HG03025 (cell line): Measurements from ENCODE around the gene IL2RA.
"Not testable (repeated sequence)": the region's sequence is repeated elsewhere in the genome, so short reads cannot be mapped to it uniquely, and the experiment has no call there.

ENCODE experiments used
- ATAC-seq: cut with Tn5 transposase; IDR thresholded peaks from one replicate; pipeline ENCODE4 v1.9.1; 2021; ENCODE audit warnings: mild to moderate bottlenecking, moderate library complexity; ENCODE audit not compliant: unreplicated experiment, low FRiP score

IL2RA gene

GRCh38 chr10:6083523-6084475 is 21.6 kb upstream of the IL2RA start:
- no peak for ATAC-seq

- no peak for ATAC-seq
Observed at GRCh38 chr10:6082496-6083395, 20.6 kb upstream of the IL2RA start.

DNA sequence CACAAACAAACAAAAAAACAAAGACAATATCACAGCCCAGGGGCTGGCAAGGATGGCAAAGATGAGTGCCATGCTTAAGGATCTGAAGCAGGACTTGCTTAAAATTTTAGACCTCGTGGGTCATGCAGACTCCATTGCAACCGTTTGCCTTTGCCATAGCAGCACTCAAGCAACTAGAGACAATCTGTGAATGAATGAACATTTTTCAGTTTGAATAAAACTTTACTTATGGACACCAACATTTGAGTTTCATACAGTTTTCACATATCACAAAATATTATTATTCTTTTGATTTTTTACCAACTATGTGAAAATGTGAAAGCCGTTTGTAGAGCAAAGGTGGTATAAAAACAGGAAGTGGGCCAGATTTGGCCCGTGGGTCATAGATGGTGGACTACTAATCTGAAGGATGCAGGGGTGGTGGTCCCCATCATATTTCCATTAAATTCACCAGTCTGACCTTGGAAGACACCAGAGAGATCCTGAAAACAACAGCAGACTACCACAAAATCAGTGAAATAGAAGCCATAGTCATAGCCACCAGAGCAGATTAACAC is 18.3 kb upstream of the IL2RA start:
- no peak for ATAC-seq

- ATAC-seq = no peak
Observed at GRCh38 chr10:6079044-6079443, 16.9 kb upstream of the IL2RA start.

GRCh38 chr10:6077071-6077675 is 15.0 kb upstream of the IL2RA start:
- ATAC-seq = no peak

DNA sequence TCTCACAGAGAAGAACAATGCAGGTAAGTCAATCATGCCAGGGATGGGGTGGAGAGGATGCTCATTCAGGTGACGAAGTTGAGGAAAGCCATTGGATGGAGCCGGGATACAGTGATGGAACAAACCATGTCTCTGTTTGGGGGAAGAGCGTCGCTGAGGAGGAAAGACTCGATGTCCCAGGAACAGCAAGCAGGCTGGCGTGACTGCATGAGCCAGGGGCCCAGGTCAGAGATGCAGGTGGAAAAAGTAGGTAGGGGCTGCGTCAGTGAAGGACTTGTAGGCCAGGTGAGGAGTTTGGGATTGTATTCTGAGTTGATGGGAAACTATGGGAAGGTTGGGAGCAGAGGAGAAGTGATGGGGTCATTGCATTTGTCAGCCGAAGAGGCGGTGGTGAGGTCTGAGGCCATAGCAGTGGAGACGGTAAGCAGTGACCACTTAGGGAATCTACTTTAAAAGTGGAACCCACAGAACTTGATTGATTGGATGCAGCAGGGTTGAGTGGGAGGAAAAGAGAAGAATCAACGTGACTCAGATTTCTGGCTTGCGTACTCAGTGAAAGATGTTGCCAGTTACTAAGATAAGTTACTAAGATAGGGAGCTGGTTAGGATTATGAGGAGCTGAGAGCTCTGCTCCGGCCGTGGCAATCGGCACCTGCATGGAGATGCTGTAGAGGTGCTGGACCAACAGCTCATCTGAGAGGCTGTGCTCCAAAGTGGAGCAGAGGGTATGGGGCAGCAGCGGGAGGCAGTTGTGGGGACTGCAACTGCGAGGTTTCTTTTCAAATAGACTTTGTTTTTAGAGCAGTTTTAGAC is 12.5 kb upstream of the IL2RA start:
- no peak for ATAC-seq

DNA sequence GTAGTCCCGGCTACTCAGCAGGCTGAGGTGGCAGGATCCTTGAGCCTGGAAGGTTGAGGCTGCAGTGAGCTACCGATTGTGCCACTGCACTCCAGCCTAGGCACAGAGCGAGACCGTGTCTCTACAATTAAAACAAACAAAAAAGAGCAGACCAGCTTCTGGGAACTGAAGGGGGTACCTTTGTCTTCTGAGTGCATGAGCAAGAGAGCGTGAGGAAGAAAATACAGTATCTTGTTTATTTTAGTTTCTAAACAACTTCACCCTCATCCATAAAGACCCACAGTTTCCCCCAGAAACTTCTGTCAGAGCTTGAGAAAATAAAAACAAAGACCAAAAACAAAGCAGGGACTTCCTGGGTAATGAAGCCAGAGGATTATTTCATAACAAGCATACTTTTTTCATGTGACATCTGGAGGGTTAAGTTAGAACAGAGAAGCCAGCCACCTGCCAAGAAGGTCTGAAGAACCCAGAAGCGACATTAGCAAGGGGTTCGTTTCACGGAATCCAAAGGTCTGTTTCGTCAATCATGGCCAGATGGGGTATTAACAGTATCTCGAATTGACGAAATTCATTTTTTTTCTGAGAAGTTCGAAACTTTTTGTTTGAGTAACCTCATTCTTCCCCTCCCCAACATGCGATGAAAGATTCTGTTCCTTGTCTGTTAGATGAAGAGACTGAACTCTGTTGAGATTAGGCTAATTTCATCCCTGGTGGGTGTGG is 10.2 kb upstream of the IL2RA start:
- ATAC-seq = no peak

DNA sequence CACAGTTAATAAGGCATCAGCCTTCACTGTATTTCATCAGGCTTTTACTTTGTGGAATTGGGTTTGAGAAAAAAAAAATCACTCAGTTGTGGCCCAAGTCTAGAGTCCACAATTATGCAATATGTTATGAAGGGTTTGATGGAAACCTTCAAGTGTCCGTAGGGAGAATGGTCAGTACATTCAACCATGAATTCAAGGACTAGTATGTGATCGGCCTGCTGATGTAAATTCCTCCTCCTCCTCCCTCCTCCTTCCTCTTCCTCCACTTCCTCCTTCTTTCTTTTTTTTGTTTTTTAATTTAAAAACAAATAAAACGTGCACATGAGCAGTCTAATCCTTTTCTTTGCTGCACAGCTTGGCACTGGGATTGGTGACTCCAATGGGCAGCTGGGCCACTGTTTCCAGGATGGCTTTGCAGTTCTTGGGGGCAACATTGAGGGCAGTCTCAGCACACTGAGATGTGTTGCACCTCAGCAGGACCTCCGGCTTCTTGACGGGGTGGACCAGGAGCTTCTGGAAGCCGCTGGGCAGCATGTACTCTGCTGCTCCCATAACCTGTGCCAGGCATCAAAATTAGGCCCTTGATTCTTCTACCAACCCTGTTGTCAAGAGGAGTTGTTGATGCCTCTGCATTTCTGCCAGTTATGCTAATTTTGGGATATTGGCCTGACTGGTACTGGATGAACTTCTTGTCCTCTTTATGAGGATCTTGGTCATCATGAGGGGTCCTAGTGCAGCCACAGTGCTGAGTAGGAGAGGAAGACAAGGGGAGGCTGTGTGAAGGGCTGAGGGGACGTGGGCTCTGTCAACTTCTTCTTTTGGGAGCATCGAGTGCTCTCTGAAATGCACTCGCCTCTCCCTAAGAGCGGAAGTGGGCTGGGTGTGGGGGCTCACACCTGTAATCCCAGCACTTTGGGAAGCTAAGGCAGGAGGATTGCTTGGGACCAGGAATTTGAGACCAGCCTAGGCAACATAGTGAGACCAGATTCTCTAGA is 9.3 kb upstream of the IL2RA start:
- no peak for ATAC-seq

DNA sequence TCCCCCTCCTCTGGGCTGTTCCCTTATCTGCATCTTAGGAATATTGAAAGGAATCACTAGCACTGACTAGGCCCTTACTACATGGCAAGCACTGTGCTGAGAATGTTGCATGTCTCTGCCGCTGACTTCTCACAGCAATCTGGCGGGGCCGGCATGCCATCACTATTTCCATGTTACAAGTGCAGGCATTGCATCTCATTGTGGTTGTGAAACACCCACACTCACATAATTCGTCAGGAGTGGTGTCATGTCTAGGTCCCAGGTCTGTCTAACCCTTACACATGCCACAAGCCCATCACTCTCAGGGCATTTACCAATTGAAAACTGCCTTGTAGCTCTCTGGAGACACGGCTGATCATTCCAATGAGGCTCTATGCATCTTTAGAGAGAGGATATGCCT is 8.5 kb upstream of the IL2RA start:
- ATAC-seq = no peak

DNA sequence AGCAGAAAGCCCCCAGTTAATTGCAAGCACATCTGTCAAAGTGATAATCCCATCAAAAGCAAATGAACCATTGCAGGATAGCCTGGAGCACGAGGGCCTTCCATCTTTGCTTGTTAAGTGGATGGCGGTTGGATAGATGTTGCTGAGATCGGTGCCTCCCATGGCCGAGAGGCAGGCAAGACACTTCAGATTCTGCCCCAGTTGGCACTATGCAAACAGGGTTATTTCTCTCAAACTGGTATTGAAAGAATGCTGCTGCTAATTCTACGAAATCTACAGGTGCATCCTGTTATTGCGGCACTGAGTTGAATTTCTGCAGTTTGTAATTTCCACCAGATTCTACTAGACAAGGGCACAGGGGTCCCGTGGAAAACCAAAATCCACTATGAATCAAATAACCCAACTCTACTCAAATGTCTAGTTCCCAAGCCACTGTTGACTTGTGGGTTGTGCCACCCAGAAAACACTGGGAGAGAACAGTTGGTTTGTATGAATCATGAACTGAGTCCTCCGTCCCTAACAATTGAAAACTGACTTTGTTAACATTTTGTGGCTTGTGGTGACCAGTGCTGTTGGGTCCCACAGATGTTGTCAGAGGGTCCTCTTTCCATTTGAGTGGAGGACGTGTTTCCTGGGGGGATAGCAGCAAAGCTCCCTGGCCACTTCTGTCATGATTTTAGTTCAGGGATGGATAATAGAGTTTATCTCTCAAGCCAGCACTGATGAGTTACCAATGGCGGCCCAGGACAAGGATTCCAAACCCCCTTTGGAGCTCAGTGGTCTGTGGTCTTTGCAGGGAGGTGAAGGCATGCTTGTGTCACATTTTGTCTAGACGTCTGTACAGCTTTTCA is 7.1 kb upstream of the IL2RA start:
- ATAC-seq = no peak

DNA sequence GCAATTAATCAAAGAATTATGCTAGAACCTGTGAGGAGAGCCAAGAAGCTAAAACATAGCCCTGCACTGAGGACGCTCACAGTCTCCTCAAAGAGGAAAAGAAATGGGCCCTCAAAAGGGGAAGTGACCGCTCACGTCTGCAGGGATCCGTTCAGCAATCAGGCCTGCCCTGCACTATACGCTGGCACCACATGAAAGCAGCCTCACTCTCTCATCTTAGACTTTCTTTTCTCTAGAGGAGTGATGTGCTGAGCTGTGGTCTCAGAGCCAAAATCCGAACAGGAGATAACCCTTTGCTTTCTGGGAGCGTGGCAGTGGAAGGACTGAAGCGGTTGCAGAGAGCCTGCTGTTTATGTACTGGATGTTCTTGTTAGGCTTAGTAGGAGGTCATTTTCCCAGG is 6.3 kb upstream of the IL2RA start:
- peak; percentile 47 for ATAC-seq

DNA sequence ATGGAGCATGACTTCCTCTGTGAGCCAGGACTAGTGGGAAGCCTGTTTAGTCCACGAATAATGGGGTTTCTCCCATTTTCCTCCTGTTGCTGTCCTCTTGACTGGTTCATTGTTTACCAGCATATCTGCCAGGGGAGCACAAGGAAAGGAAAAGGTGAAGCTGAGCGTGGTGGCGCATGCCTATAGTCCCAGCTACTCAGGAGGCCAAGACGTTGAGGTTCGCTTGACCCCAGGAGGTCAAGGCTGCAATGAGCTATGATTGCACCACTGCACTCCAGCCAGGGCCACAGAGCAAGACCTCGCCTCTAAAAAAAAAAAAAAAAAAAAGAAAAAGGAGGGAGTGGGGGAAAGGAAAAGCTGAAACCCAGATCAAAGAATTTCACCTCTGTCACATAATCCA is 5.8 kb upstream of the IL2RA start:
- no peak for ATAC-seq

- no peak for ATAC-seq
Observed at GRCh38 chr10:6067457-6067856, 5.3 kb upstream of the IL2RA start.

DNA sequence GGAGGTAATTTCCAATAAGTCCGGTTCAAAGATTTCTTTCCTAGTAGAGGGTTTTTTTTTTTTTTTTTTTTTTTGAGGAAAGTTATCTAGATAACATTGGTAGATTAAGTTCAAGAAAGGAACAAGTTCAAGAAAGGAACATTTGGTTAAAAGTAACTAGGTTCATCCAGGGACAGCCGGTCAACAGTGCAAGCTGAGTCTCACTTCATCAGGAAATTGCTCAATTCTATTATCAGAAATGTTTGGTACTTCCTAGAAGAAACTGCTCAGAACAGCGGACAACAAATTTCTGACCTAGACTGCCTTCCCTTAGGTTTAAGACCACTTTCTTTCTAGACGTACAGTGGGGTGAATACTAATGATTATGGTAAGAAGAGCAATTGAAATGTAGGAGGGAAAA is 3.7 kb upstream of the IL2RA start:
- ATAC-seq = no peak

DNA sequence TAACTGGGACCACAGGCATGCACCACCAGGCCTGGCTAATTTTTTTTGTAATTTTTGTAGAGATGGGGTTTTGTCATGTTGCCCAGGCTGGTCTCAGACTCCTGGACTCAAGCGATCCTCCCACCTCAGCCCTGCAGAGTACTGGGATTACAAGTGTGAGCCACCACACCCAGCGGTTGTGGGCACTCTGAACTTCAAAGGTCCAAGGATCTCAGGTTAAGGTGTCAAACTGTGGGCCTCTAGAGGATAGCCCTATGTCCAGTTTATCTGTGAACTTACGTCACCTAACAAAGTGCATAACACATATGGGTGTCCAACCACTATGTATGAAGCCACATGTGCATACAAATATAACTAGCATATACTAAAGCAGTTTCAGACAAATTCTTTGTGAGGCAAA is 3.2 kb upstream of the IL2RA start:
- no peak for ATAC-seq

DNA sequence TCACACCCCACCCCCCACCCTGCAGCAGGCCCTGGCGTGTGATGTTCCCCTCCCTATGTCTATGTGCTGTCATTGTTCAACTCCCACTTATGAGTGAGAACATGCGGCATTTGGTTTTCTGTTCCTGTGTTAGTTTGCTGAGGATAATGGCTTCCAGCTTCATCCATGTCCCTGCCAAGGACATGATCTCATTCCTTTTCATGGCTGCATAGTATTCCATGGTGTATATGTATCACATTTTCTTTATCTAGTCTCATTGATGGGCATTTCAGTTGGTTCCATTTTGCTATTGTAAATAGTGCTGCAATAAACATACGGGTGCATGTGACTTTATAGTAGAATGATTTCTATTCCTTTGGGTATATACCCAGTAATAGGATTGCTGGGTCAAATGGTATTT is 2.6 kb upstream of the IL2RA start:
- ATAC-seq = not testable (repeated sequence)

GRCh38 chr10:6064119-6064518 is 2.0 kb upstream of the IL2RA start:
- ATAC-seq = no peak
